Measurements from ENCODE around the gene HBEGF. TPM values are rescaled to one million over a fixed set of nuclear protein-coding genes. Genes with fewer than 3 reads are reported as not detected.

The HBEGF gene, protein sequence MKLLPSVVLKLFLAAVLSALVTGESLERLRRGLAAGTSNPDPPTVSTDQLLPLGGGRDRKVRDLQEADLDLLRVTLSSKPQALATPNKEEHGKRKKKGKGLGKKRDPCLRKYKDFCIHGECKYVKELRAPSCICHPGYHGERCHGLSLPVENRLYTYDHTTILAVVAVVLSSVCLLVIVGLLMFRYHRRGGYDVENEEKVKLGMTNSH
- 2.7 TPM for polyA plus RNA-seq (2013)

DNA sequence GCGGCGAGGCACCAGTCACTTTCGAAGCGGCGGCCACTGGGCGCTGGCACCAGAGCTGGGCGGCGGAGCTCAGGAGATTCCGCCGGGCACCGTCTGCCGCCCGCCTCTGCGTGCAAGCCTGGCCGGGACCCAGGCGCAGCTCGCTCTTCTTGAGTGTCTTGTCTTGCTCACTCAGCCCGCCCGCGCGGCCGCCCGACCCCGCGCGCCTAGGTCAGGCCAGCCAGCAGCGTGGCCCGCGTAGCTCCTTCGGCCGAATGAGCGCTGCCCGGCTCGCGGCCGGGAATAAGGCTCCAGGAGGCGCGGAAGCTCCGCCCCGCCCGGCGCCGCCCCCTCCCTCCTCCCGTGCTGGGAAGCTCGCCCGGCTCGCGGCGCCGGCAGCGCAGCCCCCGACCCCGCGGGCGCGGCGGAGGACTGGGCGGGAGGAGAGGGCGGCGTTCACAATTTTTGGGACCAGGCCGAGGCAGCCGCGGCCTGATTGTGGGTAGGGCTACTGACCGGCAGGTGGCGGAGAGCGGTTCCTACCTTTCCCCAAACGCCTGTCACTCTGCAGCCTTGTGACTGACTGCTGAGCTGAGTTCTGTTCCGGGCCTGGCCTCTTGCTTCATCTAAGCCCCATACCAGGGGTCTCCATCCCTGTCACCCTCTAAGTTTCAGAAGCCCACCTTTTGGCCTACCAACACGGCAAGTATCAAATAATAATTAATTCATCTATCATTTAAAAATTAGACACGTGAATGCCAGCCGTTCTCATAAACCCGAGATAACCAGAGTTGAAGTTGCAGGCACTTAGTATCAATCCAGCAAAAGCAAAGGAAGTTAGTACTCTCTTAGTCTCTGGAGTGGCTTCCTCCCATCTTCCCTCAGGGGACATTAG is at the start of gene HBEGF:
HBEGF (minus strand) TSS at position 256 of the 874 bp plus-strand sequence. CDS start 275 bp downstream, outside the sequence.
- peak; percentile 50 to 59 (median 52) for DNase-seq
- Histone ChIP-seq H3K27ac (ENCODE audit: insufficient read depth in 1 of 2, low read depth in 1 of 2, low read length in 2 of 2, poor library complexity in 1 of 2, severe bottlenecking in 2 of 2) (no peak within 1 kb of the TSS), H3K4me1 (ENCODE audit: control extremely low read depth in 1 of 4, control insufficient read depth in 4 of 4, insufficient read depth in 4 of 4, low read length in 3 of 4) (peaks cover 21 to 60% (median 36%) of the 10 kb centered on the region in 4 experiments), H3K9me3 (ENCODE audit: control extremely low read depth in 1 of 5, control insufficient read depth in 4 of 5, insufficient read depth in 2 of 5, low read depth in 1 of 5, low read length in 4 of 5) (no peaks in the 10 kb centered on the region), H3K27me3 (replicated peaks in 2 of 5; ENCODE audit: control insufficient read depth in 4 of 5, insufficient read depth in 5 of 5, low read length in 4 of 5) (peaks cover 0 to 13% (median 6%) of the 10 kb centered on the region in 5 experiments), H3K4me3 (ENCODE audit: control insufficient read depth in 1 of 7, extremely low read depth in 1 of 7, insufficient read depth in 4 of 7, low read depth in 2 of 7, low read length in 6 of 7) (peak within 1 kb of the TSS; percentile 44 to 80 (median 66)), H3K36me3 (ENCODE audit: control insufficient read depth in 4 of 4, insufficient read depth in 4 of 4, low read length in 3 of 4) (no peaks in the 10 kb centered on the region)
- CTCF ChIA-PET, result interaction anchor here (0.8 to 19.8 kb wide), 21 partner anchors 4 to 120 kb away, joined by 3 to 552 read pairs (median 4); partner anchors contain the start of genes HBEGF, PFDN1 and SLC4A9
- 0% methylated on average over 42 of the region's 72 CpGs for WGBS (ENCODE audit: insufficient coverage)
- POLR2A ChIA-PET, result interaction anchor here (1.4 kb wide), 1 partner anchor 102 kb away, joined by 5 read pairs; no protein-coding TSS in a partner anchor

DNA sequence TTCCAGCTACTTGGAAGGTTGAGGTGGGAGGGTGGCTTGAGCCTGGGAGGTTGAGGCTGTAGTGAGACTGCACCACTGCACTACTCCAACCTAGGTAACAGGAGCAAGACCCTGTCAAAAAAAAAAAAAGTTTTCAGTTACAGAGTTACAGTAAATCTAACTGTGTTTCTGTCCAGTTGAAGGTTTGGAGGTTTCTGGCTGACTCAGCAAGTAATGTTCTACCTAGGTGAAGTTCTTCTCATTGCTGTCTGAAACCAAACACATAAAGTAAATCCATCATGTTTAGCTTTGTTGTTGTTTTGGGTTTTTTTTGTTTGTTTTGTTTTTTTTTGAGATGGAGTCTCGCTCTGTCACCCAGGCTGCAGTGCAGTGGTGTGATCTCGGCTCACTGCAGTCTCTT is 47.3 kb upstream of the HBEGF start:
- no CpG with 5 or more reads among the region's 2 CpGs for WGBS (ENCODE audit: insufficient coverage)

DNA sequence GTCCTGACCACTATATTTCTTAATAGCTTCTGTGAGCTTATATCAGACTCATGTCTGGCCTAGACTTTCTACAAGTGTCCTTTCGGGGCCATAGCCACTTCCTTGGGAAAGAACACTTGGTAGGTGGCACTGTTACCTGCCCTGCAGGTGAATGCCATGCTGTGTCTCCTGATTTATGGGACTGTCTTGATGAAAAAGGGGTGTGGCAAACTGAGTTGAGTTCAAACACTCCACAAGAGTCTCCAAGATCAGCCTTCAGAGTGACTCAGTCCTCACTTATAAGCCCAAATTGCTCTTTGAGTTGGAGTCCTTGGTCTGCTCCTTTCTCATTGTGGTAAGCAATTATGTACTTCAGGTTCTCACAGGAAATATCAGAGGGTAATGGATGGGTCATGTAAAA is 45.3 kb upstream of the HBEGF start:
- ChIA-PET CTCF (interaction anchor here (1.4 to 1.5 kb wide), 2 partner anchors 19 to 29 kb away, joined by 3 to 5 read pairs; no protein-coding TSS in a partner anchor), POLR2A (no interaction called here)
- Histone ChIP-seq H3K27ac (ENCODE audit: insufficient read depth in 1 of 2, low read depth in 1 of 2, low read length in 2 of 2, poor library complexity in 1 of 2, severe bottlenecking in 2 of 2) (no peak overlapping the region), H3K27me3 (replicated peaks in 2 of 5; ENCODE audit: control insufficient read depth in 4 of 5, insufficient read depth in 5 of 5, low read length in 4 of 5) (no peaks in the 10 kb centered on the region), H3K9me3 (ENCODE audit: control extremely low read depth in 1 of 5, control insufficient read depth in 4 of 5, insufficient read depth in 2 of 5, low read depth in 1 of 5, low read length in 4 of 5) (no peaks in the 10 kb centered on the region), H3K4me3 (ENCODE audit: control insufficient read depth in 1 of 7, extremely low read depth in 1 of 7, insufficient read depth in 4 of 7, low read depth in 2 of 7, low read length in 6 of 7) (no peak overlapping the region), H3K36me3 (ENCODE audit: control insufficient read depth in 4 of 4, insufficient read depth in 4 of 4, low read length in 3 of 4) (no peaks in the 10 kb centered on the region), H3K4me1 (ENCODE audit: control extremely low read depth in 1 of 4, control insufficient read depth in 4 of 4, insufficient read depth in 4 of 4, low read length in 3 of 4) (peaks cover 0 to 5% (median 0%) of the 10 kb centered on the region in 4 experiments)
- no peak for DNase-seq
- WGBS (ENCODE audit: insufficient coverage), result no CpG with 5 or more reads among the region's 1 CpG

More for the DNA sequence above, 47.3 kb upstream of the HBEGF start:
- CTCF ChIA-PET, result interaction anchor here (0.6 to 1.8 kb wide), 6 partner anchors 8 to 1199 kb away, joined by 3 to 5 read pairs (median 3); no protein-coding TSS in a partner anchor
- Histone ChIP-seq H3K4me1 (ENCODE audit: control extremely low read depth in 1 of 4, control insufficient read depth in 4 of 4, insufficient read depth in 4 of 4, low read length in 3 of 4) (peaks cover 0 to 5% (median 0%) of the 10 kb centered on the region in 4 experiments), H3K27ac (ENCODE audit: insufficient read depth in 1 of 2, low read depth in 1 of 2, low read length in 2 of 2, poor library complexity in 1 of 2, severe bottlenecking in 2 of 2) (no peak overlapping the region), H3K4me3 (ENCODE audit: control insufficient read depth in 1 of 7, extremely low read depth in 1 of 7, insufficient read depth in 4 of 7, low read depth in 2 of 7, low read length in 6 of 7) (no peak overlapping the region), H3K36me3 (ENCODE audit: control insufficient read depth in 4 of 4, insufficient read depth in 4 of 4, low read length in 3 of 4) (no peaks in the 10 kb centered on the region), H3K9me3 (ENCODE audit: control extremely low read depth in 1 of 5, control insufficient read depth in 4 of 5, insufficient read depth in 2 of 5, low read depth in 1 of 5, low read length in 4 of 5) (no peaks in the 10 kb centered on the region), H3K27me3 (replicated peaks in 2 of 5; ENCODE audit: control insufficient read depth in 4 of 5, insufficient read depth in 5 of 5, low read length in 4 of 5) (no peaks in the 10 kb centered on the region)
- POLR2A ChIA-PET, result interaction anchor here (0.6 to 0.7 kb wide), 2 partner anchors 83 to 279 kb away, joined by 3 read pairs; partner anchors contain the start of gene DND1
- peak in 1 of 3 donors; percentile 13 for DNase-seq

DNA sequence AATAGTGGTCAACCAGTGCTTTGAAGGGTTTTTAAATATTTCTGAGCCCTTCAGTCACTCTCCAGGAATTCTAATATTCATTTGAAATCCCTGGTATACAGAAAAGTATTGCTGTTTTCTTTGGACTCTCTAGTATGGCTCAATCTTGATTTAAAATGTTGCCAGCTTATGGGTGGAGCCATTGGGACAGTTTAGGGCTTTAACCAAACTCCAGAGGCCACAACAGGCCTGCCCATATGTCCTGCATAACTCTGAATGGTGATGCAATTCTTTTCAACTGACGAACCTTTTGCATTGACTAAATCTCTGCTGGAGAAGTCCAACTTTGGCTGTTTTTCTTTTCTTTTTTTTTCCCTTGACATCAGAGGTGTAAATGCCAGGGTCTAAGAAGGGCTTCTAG is 44.9 kb upstream of the HBEGF start:
- Histone ChIP-seq H3K27ac (ENCODE audit: insufficient read depth in 1 of 2, low read depth in 1 of 2, low read length in 2 of 2, poor library complexity in 1 of 2, severe bottlenecking in 2 of 2) (no peak overlapping the region), H3K36me3 (ENCODE audit: control insufficient read depth in 4 of 4, insufficient read depth in 4 of 4, low read length in 3 of 4) (no peaks in the 10 kb centered on the region), H3K4me3 (ENCODE audit: control insufficient read depth in 1 of 7, extremely low read depth in 1 of 7, insufficient read depth in 4 of 7, low read depth in 2 of 7, low read length in 6 of 7) (no peak overlapping the region), H3K9me3 (ENCODE audit: control extremely low read depth in 1 of 5, control insufficient read depth in 4 of 5, insufficient read depth in 2 of 5, low read depth in 1 of 5, low read length in 4 of 5) (no peaks in the 10 kb centered on the region), H3K4me1 (ENCODE audit: control extremely low read depth in 1 of 4, control insufficient read depth in 4 of 4, insufficient read depth in 4 of 4, low read length in 3 of 4) (peaks cover 0 to 5% (median 0%) of the 10 kb centered on the region in 4 experiments), H3K27me3 (replicated peaks in 2 of 5; ENCODE audit: control insufficient read depth in 4 of 5, insufficient read depth in 5 of 5, low read length in 4 of 5) (no peaks in the 10 kb centered on the region)
- no peak for DNase-seq
- ChIA-PET CTCF (interaction anchor here (1.4 to 1.5 kb wide), 2 partner anchors 19 to 28 kb away, joined by 3 to 5 read pairs; no protein-coding TSS in a partner anchor), POLR2A (no interaction called here)
- 100% methylated on average over 1 of the region's 1 CpG for WGBS (ENCODE audit: insufficient coverage)

DNA sequence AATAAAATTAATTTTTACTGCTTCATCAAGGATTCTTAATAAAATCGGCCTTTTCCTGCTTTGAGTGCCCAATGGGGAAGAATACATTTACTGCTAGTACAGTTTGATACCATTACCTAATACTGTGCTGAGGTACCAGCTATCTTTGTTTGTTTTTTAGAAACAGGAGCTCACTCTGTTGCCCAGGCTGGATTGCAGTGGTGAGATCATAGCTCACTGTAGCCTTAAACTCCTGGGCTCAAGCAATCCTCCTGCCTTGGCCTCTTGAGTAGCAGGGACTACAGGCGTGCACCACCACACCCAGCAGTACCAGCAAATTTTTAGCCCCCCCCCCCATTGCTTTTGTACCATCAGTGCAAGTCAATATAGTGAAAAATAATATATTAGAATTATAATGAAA is 41.6 kb upstream of the HBEGF start:
- H3K9me3 ChIP-seq (ENCODE audit: control extremely low read depth in 1 of 5, control insufficient read depth in 4 of 5, insufficient read depth in 2 of 5, low read depth in 1 of 5, low read length in 4 of 5), result no peaks in the 10 kb centered on the region
- H3K27me3 ChIP-seq (replicated peaks in 2 of 5; ENCODE audit: control insufficient read depth in 4 of 5, insufficient read depth in 5 of 5, low read length in 4 of 5), result no peaks in the 10 kb centered on the region
- no peak overlapping the region for H3K27ac ChIP-seq (ENCODE audit: insufficient read depth in 1 of 2, low read depth in 1 of 2, low read length in 2 of 2, poor library complexity in 1 of 2, severe bottlenecking in 2 of 2)
- no peak for DNase-seq
- POLR2A ChIA-PET, result no interaction called here
- CTCF ChIA-PET, result interaction anchor here (0.7 to 1.3 kb wide), 3 partner anchors 16 to 43 kb away, joined by 3 to 5 read pairs (median 4); no protein-coding TSS in a partner anchor
- H3K36me3 ChIP-seq (ENCODE audit: control insufficient read depth in 4 of 4, insufficient read depth in 4 of 4, low read length in 3 of 4), result no peaks in the 10 kb centered on the region
- no CpG with 5 or more reads among the region's 2 CpGs for WGBS (ENCODE audit: insufficient coverage)
- no peak overlapping the region for H3K4me3 ChIP-seq (ENCODE audit: control insufficient read depth in 1 of 7, extremely low read depth in 1 of 7, insufficient read depth in 4 of 7, low read depth in 2 of 7, low read length in 6 of 7)
- no peaks in the 10 kb centered on the region for H3K4me1 ChIP-seq (ENCODE audit: control extremely low read depth in 1 of 4, control insufficient read depth in 4 of 4, insufficient read depth in 4 of 4, low read length in 3 of 4)

DNA sequence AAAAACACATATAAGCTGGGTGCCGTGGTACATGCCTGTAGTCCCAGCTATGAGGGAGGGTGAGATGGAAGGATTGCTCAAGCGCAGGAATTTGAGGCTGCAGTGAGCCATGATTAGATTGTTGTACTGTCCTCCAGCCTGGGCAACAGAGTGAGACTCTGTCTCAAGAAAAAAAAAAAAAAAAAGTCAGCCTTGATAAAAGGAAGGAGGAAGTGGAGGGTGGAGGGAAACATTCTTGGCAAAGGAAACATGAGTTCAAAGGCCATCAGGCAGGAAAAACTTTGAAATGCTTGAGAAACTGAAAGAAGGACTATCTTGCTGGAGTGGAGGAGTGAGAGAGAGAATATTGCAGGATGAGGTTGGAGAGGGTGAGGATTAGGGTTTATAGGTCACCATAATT is 36.9 kb upstream of the HBEGF start:
- Histone ChIP-seq H3K4me3 (ENCODE audit: control insufficient read depth in 1 of 7, extremely low read depth in 1 of 7, insufficient read depth in 4 of 7, low read depth in 2 of 7, low read length in 6 of 7) (no peak overlapping the region), H3K4me1 (ENCODE audit: control extremely low read depth in 1 of 4, control insufficient read depth in 4 of 4, insufficient read depth in 4 of 4, low read length in 3 of 4) (no peaks in the 10 kb centered on the region), H3K9me3 (ENCODE audit: control extremely low read depth in 1 of 5, control insufficient read depth in 4 of 5, insufficient read depth in 2 of 5, low read depth in 1 of 5, low read length in 4 of 5) (no peaks in the 10 kb centered on the region), H3K27me3 (replicated peaks in 2 of 5; ENCODE audit: control insufficient read depth in 4 of 5, insufficient read depth in 5 of 5, low read length in 4 of 5) (no peaks in the 10 kb centered on the region), H3K36me3 (ENCODE audit: control insufficient read depth in 4 of 4, insufficient read depth in 4 of 4, low read length in 3 of 4) (no peaks in the 10 kb centered on the region), H3K27ac (ENCODE audit: insufficient read depth in 1 of 2, low read depth in 1 of 2, low read length in 2 of 2, poor library complexity in 1 of 2, severe bottlenecking in 2 of 2) (no peak overlapping the region)
- WGBS (ENCODE audit: insufficient coverage), result 100% methylated on average over 1 of the region's 2 CpGs
- POLR2A ChIA-PET, result interaction anchor here (0.6 to 0.7 kb wide), 2 partner anchors 59 to 797 kb away, joined by 3 to 5 read pairs; no protein-coding TSS in a partner anchor
- no peak for DNase-seq
- CTCF ChIA-PET, result interaction anchor here (3.1 kb wide), 1 partner anchor 10 kb away, joined by 15 read pairs; no protein-coding TSS in a partner anchor

Measured in common myeloid progenitor, CD34-positive (primary cell).